NCI-H146 treated with DMSO at 0.1 percent for 48 hours (cell line): Measurements from ENCODE around the gene XG.
"Not testable (repeated sequence)": the region's sequence is repeated elsewhere in the genome, so short reads cannot be mapped to it uniquely, and the experiment has no call there.

Source experiments
- DNase-seq: peaks from one replicate; lab custom pipeline; 2025; ENCODE audit not compliant: unreplicated experiment; lab: John Stamatoyannopoulos, UW

Gene XG

GRCh38 chrX:2732649-2733048, 19.2 kb upstream of the XG start:
- no peak for DNase-seq

DNA sequence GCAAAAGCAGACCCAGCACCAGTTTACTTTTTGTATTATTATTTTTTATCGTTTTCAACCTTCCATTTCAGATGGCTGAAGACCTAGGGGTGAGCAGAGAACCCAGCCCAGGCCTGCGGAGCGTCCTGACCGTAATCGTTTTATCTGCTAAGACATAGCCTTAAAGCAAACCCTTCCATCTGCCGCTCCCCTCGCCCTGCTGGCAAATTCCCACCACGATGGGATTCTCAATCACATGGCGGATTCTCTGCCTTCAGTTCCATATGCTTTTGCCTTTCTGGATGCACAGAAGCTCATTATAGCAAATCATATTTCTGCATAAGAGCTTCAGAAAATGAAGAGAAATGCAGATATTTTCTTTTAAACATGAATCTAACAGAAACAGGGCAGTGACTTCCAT, 18.6 kb upstream of the XG start:
- no peak for DNase-seq

DNA sequence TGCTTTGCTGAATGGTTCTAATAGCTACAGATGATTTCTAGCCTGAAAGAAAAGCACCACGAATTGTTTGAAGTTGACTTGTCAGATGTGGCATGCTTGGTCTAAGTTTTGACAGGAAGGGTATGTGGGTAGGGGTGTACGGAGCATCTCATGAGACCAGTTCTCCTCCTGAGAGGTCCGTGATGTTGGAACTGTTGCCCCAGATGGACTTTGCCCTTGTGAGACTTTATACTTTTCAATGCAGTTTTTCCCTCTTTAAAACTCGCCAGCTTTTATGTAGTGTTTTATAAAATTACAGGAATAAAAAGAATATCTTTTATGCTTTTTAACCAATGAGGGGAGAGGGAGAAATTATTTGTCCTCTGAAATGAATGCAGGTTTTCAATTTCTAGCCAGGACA, 16.6 kb upstream of the XG start:
- DNase-seq = no peak

DNA sequence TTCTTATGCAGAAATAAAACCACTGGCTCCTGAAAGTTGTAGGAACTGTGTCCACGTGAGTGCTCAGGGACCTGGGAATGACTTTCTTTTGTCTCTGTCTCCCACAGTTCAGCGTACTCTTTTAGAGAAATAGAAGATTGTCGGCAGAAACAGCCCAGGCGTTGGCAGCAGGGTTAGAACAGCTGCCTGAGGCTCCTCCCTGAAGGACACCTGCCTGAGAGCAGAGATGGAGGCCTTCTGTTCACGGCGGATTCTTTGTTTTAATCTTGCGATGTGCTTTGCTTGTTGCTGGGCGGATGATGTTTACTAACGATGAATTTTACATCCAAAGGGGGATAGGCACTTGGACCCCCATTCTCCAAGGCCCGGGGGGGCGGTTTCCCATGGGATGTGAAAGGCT, 11.2 kb upstream of the XG start:
- DNase-seq = no peak

DNA sequence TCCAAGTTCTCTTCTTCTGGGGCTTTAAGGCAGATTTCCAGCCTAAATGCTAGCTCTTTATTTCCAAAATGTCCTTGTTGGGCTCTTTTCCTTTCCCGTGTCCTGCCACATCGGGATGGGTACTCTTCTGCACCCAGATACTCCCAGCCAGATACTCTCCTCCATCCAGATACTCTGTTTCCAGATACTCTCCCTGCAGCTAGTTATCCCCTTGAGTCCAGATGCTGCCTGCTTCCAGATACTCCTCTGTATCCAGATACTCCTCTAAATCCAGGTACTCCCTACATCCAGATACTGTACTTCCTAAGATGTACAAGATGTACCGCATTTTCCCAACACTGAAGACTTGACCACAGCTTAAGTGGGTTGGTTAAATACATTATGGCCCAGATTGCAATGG, 10.5 kb upstream of the XG start:
- DNase-seq = no peak

DNA sequence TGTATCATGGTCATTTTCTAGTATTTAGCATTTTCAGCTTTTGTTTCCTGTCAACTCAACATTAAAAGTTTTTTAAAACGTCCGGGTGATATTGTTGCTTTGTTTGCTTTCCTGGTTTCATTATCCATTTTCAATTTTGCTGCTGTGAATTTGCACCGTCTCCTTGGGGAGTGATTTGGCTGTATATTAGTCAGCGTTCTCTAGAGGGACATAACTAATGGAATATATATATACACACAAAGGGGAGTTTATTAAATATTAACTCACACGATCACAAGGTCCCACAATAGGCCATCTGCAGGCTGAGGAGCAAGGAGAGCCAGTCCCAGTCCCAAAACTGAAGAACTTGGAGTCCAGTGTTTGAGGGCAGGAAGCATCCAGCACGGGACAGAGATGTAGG, 5.6 kb upstream of the XG start:
- DNase-seq = not testable (repeated sequence)

DNA sequence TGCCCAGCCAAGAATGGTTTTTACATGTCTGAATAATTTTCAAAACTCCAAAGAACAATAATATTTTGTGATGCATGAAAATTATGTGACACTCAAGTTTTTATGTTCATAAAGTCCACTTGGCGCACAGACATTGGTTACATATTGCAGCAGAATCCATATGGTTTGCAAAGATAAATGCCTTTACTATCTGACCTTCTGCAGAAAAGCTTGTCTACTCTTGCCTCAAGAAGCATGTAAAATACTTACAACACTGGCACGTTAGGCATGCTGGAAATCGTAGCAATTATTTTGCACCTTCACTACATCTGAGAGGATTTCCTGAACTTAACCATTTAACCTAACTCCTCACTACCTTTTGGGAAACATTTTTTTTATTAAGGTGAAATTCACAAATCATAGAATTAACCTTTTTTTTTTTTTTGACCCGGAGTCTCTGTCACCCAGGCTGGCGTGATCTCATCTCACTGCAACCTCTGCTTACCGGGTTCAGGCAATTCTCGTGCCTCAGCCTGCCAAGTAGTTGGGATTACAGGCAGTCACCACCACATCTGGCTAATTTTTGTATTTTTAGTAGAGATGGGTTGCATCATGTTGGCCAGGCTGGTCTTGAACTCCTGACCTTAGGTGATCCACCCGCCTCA, 3.5 kb upstream of the XG start:
- no peak for DNase-seq

GRCh38 chrX:2748815-2749188, 3.0 kb upstream of the XG start:
- DNase-seq = no peak

DNA sequence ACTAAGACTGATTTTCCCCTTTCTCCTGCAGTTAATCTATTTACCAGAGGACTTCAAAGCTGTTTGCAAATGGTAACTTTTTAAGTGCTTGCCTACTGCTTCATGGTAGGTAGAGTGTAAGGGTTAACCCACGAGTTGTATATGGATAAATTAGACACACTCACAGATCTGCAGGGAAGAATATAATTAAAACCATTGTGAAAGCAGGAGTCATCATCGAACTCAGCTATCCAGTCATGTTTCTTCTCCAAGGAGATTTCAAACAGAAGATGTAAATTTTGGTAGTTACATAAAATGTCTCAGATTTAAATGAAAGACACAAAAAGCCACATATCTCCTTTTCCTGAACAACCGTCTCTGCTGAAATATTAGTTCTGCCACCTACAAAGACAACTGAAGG, 549 bp upstream of the XG start:
- DNase-seq = no peak

GRCh38 chrX:2752441-2752840, 601 bp downstream of the XG start:
- not testable (repeated sequence) for DNase-seq

- DNase-seq = not testable (repeated sequence)
Observed at GRCh38 chrX:2755163-2755715, 3.4 kb downstream of the XG start.

DNA sequence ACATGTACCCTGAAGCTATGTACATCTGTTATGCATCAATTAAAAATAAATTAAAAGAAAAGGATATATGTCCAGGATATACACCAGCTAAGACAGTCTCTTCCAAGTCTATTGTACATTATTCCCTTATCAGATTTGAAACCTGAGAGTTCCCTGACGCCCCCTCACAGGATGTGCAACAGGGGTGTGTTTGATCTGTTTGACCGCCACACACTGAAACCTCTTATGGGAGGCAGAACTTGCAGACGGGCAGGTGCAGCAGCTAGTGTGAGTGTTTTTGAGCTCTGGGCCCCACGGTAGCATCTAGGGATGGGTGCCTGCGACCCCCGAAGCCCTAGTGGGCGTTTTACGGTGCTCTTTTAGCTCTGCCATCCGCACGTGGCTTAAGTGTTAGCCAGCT, 4.7 kb downstream of the XG start:
- DNase-seq = no peak

DNA sequence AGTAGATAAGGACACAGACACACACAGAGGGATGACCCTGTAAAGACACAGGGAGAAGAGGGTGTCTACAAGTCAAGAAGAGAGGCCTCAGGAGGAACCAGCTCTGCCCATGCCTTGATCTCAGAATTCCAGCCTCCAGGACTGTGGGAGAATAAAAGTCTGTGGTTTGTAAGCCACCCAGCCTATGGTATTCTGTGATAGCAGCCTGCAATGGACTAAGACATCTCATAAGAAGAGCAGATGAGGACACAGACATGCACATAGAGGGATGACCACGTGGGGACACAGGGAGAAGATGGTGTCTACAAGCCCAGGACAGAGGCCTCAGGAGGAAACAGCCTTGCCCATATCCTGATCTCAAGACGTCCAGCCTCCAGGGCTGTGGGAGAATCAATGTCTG, 9.4 kb downstream of the XG start:
- no peak for DNase-seq

GRCh38 chrX:2762671-2763070, 10.8 kb downstream of the XG start:
- not testable (repeated sequence) for DNase-seq

- not testable (repeated sequence) for DNase-seq
Observed at GRCh38 chrX:2764766-2765548, 13.1 kb downstream of the XG start.

DNA sequence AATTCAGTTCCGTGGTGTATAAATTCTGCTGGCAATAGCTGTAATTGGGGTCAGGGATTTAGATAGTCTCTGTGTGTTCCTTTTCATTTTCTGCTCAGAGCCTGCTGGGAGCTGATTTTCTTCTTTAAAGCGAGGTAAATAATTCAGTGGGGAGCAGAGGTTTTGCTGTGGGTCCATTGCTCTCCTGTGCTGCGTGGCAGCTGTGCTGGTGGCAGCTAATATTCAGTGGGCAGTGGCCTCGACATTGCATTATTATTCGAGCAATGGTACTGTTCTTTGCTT, 13.7 kb downstream of the XG start:
- DNase-seq = no peak

GRCh38 chrX:2766906-2767305, 15.1 kb downstream of the XG start:
- DNase-seq = no peak

- DNase-seq = no peak
Observed at GRCh38 chrX:2767631-2768455, 16.0 kb downstream of the XG start.

DNA sequence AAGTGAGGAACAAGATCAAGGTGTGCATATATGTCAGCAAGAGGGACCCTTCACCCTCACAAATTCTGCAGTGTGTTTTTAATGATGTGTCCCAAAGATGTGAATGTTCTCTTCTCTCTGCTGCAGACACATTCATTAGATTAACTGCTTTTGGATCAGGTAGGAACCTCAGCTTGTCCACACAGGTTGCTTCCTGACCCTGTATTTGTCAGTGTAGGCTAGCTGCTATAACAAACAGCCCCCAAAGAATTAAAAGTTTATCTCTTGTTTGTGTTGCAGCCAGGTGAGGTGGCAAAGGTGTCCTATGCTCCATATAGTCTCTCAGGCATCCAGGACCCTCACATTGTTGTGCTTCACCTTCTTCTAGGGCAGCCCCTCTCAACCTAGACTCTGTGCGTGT, 17.8 kb downstream of the XG start:
- no peak for DNase-seq

DNA sequence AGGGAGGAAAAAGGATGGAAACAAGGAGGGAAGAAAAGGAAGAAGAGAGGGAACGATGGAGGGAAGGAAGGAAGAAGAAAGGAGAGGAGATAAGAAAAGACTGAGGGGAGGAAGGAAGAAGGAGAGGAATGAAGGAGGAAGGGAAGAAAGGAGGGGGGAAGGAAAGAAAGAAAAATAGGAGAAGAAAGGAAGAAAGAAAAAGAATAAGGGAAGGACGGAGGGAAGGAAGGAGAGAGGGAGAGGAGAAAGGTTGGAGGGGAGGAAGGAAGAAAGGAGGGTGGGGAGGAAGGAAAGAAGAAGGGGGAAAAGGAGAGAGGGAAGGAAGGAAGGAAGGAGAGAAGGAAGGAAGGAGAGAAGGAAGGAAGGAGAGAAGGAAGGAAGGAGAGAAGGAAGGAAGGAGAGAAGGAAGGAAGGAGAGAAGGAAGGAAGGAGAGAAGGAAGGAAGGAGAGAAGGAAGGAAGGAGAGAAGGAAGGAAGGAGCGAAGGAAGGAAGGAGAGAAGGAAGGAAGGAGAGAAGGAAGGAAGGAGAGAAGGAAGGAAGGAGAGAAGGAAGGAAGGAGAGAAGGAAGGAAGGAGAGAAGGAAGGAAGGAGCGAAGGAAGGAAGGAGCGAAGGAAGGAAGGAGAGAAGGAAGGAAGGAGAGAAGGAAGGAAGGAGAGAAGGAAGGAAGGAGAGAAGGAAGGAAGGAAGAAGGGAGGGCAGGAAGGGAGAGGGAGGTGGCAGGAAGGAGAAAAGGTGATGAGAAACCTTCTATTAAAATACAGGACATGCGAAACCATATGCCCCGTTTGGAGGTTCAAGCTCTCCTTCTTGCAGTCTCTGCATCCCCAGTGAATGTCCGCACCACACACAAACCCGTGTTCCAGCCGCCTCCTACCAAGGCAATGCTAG, 21.6 kb downstream of the XG start:
- DNase-seq = not testable (repeated sequence)

DNA sequence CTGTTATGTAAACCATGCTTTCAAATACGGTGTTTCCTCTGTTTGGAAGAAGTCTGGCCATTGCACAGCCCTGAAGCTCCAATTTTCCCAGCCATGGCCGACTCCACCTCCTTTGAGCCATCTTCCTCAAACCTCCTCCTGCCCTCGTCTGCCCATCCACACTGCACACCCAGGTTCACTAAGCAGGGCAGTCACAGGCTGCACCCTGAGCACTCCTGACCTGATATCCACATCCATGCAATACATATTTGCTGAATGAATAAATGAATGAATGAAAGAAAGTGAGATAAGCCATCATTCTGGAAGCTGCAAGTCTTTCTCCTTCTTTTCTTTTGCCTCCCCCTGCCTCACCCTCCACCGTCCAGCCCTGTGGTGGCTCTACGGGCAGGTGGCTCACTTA, 22.2 kb downstream of the XG start:
- no peak for DNase-seq
